K562 (cell line): ENCODE measurements around the gene PIGT. TPM values are rescaled to one million over a fixed set of nuclear protein-coding genes. Genes with fewer than 3 reads are reported as not detected.

Source experiments
- E2F4 ChIP-seq: sonication (generic); formaldehyde crosslinking; IDR thresholded peaks from 2 replicates; pipeline ENCODE4 v1.8.0; 2022; ENCODE audit warnings: mild to moderate bottlenecking, low read depth, missing genetic modification reagents
- HMBOX1 ChIP-seq: sonication (generic); IDR thresholded peaks from 2 replicates; pipeline ENCODE4 v1.6.1; 2016
- MIER1 ChIP-seq: fragments of 450-650 bp; IDR thresholded peaks from 2 replicates; pipeline ENCODE4 v1.6.1; 2016; ENCODE audit warnings: antibody characterized with exemption, mild to moderate bottlenecking, low read depth
- RAD21 ChIP-seq, 2 experiments: fragments of 250-450 bp in 1 of 2; fragments of 450-650 bp in 1 of 2; sonication (Bioruptor Pico) in 1 of 2; formaldehyde crosslinking in 1 of 2; IDR thresholded peaks in 1 of 2; conservative IDR thresholded peaks in 1 of 2; 2 replicates each; pipeline versions ENCODE4 v1.4.0 to v1.8.0; 2020 to 2022; ENCODE audit warnings: mild to moderate bottlenecking in 2 of 2, moderate library complexity in 1 of 2
- SIRT6 ChIP-seq: IDR thresholded peaks from one replicate; pipeline ENCODE4 v1.6.1; 2012; ENCODE audit warnings: low read depth, mild to moderate bottlenecking, control low read depth, inconsistent platforms, low read length, moderate library complexity
- SNIP1 ChIP-seq: fragments of 450-650 bp; IDR thresholded peaks from 2 replicates; pipeline ENCODE4 v1.7.1; 2017; ENCODE audit warnings: low read depth, mild to moderate bottlenecking
- THAP7 ChIP-seq: fragments of 250-450 bp; sonication (Bioruptor Pico); IDR thresholded peaks from 2 replicates; pipeline ENCODE4 v1.5.0; 2021
- ZBTB11 ChIP-seq, 3 experiments: fragments of 200-800 bp in 1 of 3; fragments of 250-450 bp in 1 of 3; fragments of 450-650 bp in 1 of 3; sonication (Bioruptor Pico) in 1 of 3; sonication (Bioruptor generic) in 1 of 3; formaldehyde crosslinking in 1 of 3; IDR thresholded peaks; 2 replicates each; pipeline versions ENCODE4 v1.6.1 to v1.8.0; 2016 to 2022; ENCODE audit warnings: mild to moderate bottlenecking in 2 of 3, missing genetic modification characterization in 2 of 3, missing compliant biosample characterization in 1 of 3, moderate library complexity in 1 of 3
- ZEB2 ChIP-seq: fragments of 450-650 bp; IDR thresholded peaks from 2 replicates; pipeline ENCODE4 v1.6.1; 2016
- ZNF3 ChIP-seq: fragments of 250-450 bp; sonication (Bioruptor Pico); IDR thresholded peaks from 2 replicates; pipeline ENCODE4 v1.5.0; 2021; ENCODE audit warnings: mild to moderate bottlenecking, moderate library complexity
- ZNF75A ChIP-seq: fragments of 450-650 bp; formaldehyde crosslinking; IDR thresholded peaks from 2 replicates; pipeline ENCODE4 v1.4.0; 2020; ENCODE audit warnings: mild to moderate bottlenecking
- polyA plus RNA-seq, 8 experiments: library from polyadenylated mRNA; depleted of rRNA in 4 of 8; stranded (reverse) in 5 of 8; unstranded in 3 of 8; fragments of >200 nt; fragmentation: Nextera tagmentation in 2 of 8; fragmentation: Illumina TruSeq in 1 of 8; extraction: Ambion mirVana in 2 of 8; extraction: Trizol in 1 of 8; gene quantifications; 2 replicates each; pipeline versions ENCODE4 v1.2.1 to v1.2.3, GENCODE V29; 2011 to 2014; ENCODE audit warnings: inconsistent platforms in 1 of 8, missing spikeins in 1 of 8
- total RNA-seq, 7 experiments: library from RNA; depleted of rRNA in 6 of 7; stranded (reverse); fragments of >200 nt in 6 of 7; fragmentation: Illumina TruSeq in 2 of 7; extraction: Trizol in 2 of 7; gene quantifications; 2 replicates each; pipeline versions ENCODE4 v1.2.1 to v1.2.3, GENCODE V29; 2011 to 2021; ENCODE audit warnings: low replicate concordance in 1 of 7

The PIGT gene
- total and polyA plus RNA-seq, 9 of the 15 experiments (the other 6 are each of a cell fraction or from before 2014, with no cell fraction given): 14.6 to 108 (median 46.9) TPM

- no peak for TF ChIP-seq ZBTB11 (CRISPR knock-in tag; IDR thresholded peaks at IDR 0.05)
- no peak for TF ChIP-seq THAP7 (CRISPR knock-in tag)
- TF ChIP-seq ZEB2: no peak
- TF ChIP-seq ZNF3 (CRISPR knock-in tag): no peak
- no peak for TF ChIP-seq SIRT6
- TF ChIP-seq ZNF75A (CRISPR knock-in tag): no peak
- TF ChIP-seq MIER1: no peak
- no peak for TF ChIP-seq RAD21 (CRISPR knock-in tag; conservative IDR thresholded peaks at IDR 0.05 in 1 of 2, IDR thresholded peaks at IDR 0.05 in 1 of 2)
- no peak for TF ChIP-seq E2F4 (CRISPR knock-in tag)
- no peak for TF ChIP-seq SNIP1
- TF ChIP-seq HMBOX1: no peak
These were observed 43.7 kb upstream of the PIGT start (continued) for GRCh38 chr20:45372241-45372640.
